Measurements from ENCODE around the gene ARHGAP33. TPM values are rescaled to one million over a fixed set of nuclear protein-coding genes. Genes with fewer than 3 reads are reported as not detected.

ARHGAP33 gene
- total RNA-seq, 4 donors from 2014 or later = 0.26 to 43.4 (median 8.9) TPM

- peaks cover 0 to 22% of the 10 kb centered on the region in 2 donors for H3K4me1 ChIP-seq
- no peak for DNase-seq
These were observed 21.6 kb upstream of the ARHGAP33 start for GRCh38 chr19:35753634-35754369.

GRCh38 chr19:35754370-35755130 is 20.8 kb upstream of the ARHGAP33 start:
- no peaks in the 10 kb centered on the region for H3K27me3 ChIP-seq
- H3K4me3 ChIP-seq = peak overlapping the region; percentile 94 to 96
- H3K36me3 ChIP-seq = no peaks in the 10 kb centered on the region
- TF ChIP-seq CTCF (IDR thresholded peaks at IDR 0.05) = no peak
- no peak for TF ChIP-seq POLR2A (IDR thresholded peaks at IDR 0.05)
- peaks cover 0 to 23% of the 10 kb centered on the region in 2 donors for H3K4me1 ChIP-seq
- H3K27ac ChIP-seq = peak overlapping the region; percentile 98 to 99
- DNase-seq = peak in 1 of 2 donors; percentile 52
- intact Hi-C loops (cut with DNase I; ENCODE audit: low total_unique reads) = no loop called here
- H3K9me3 ChIP-seq = no peaks in the 10 kb centered on the region

More at GRCh38 chr19:35753634-35754369, 21.6 kb upstream of the ARHGAP33 start:
- Histone ChIP-seq H3K27me3 (no peaks in the 10 kb centered on the region), H3K4me3 (no peak overlapping the region), H3K36me3 (no peaks in the 10 kb centered on the region), H3K9me3 (no peaks in the 10 kb centered on the region), H3K27ac (peak overlapping the region; percentile 98 to 99)
- intact Hi-C loops (cut with DNase I; ENCODE audit: low total_unique reads) = no loop called here
- TF ChIP-seq POLR2A (IDR thresholded peaks at IDR 0.05) (no peak), CTCF (IDR thresholded peaks at IDR 0.05) (no peak)

- Histone ChIP-seq H3K36me3 (no peaks in the 10 kb centered on the region), H3K27ac (peak overlapping the region; percentile 98 to 99), H3K9me3 (no peaks in the 10 kb centered on the region), H3K27me3 (no peaks in the 10 kb centered on the region), H3K4me3 (peak overlapping the region; percentile 94 to 96), H3K4me1 (peaks cover 0 to 20% of the 10 kb centered on the region in 2 donors)
- intact Hi-C loops (cut with DNase I; ENCODE audit: low total_unique reads) = no loop called here
- TF ChIP-seq CTCF (IDR thresholded peaks at IDR 0.05) (no peak), POLR2A (IDR thresholded peaks at IDR 0.05) (no peak)
- DNase-seq = no peak
These were observed 20.2 kb upstream of the ARHGAP33 start for GRCh38 chr19:35755131-35755549.

- Histone ChIP-seq H3K27me3 (no peaks in the 10 kb centered on the region), H3K4me1 (peaks cover 0 to 17% of the 10 kb centered on the region in 2 donors), H3K27ac (peak overlapping the region; percentile 98 to 99), H3K9me3 (no peaks in the 10 kb centered on the region), H3K36me3 (no peaks in the 10 kb centered on the region), H3K4me3 (peak overlapping the region; percentile 94 to 96)
- DNase-seq = peak; percentile 90 to 97
- TF ChIP-seq CTCF (IDR thresholded peaks at IDR 0.05) = peak in 1 of 4 experiments; percentile 5
- TF ChIP-seq POLR2A (IDR thresholded peaks at IDR 0.05) = peak in 1 of 2 donors; percentile 66
- intact Hi-C loops (cut with DNase I; ENCODE audit: low total_unique reads) = no loop called here
These were observed 19.6 kb upstream of the ARHGAP33 start for GRCh38 chr19:35755550-35756376.
